HG02973 (cell line): Measurements from ENCODE around the gene SDS.

ENCODE experiments used
- ATAC-seq: cut with Tn5 transposase; IDR thresholded peaks from one replicate; pipeline ENCODE4 v1.9.1; 2021; ENCODE audit warnings: moderate library complexity; ENCODE audit not compliant: unreplicated experiment

SDS gene

GRCh38 chr12:113351089-113351488, 52.6 kb downstream of the SDS start:
- ATAC-seq: no peak

DNA sequence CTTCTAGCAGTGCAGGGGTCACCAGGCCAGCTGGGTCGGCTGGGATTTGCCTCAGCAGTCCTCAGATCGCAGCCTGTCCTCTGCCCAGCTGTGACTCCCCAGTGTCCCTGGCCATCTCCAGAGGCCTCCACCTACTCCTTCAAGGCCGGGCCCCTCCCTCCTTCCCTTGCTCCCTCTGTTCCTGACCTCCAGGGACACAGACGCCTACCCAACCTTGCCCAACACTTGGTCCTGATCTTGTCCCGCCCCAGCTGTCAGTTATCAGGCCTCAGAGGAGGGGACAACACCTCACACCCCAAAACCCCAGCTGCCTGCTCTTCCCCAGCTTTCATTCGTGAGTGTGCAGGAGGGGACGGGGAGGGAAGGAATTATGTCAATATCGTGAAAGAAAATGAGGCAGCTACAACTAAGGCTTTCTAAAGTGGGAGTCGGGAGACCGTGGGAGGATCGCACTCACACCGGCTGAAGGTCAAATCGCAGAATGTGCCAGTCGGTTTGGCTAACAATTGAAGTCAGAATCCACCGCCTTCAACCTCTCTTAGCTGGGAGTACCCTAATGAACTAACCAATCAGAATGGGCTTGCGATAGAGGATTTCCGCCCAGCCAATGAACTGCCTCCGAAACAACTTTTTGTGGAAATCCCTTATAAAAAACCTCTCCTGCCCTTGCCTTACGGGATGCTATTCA, 54.7 kb downstream of the SDS start:
- no peak for ATAC-seq

DNA sequence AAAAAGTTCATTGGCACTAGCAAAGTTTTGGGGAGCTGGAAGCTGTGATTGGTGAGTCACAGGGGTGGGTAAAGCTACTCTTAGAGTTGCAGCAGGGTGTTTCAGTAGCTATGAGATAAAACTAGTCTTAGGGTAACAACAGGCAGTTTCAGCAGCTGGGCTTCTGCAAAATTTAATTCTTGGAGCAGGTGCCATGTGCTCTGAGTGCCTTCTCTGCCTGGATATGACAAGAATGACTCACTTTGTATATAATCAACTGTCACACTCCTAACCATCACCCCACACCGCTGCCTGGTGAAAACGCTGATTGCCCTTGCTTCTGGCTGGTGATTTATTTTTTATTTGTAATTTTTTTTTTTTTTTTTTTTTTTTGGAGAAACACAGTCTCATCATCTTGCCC, 55.8 kb downstream of the SDS start:
- no peak for ATAC-seq

DNA sequence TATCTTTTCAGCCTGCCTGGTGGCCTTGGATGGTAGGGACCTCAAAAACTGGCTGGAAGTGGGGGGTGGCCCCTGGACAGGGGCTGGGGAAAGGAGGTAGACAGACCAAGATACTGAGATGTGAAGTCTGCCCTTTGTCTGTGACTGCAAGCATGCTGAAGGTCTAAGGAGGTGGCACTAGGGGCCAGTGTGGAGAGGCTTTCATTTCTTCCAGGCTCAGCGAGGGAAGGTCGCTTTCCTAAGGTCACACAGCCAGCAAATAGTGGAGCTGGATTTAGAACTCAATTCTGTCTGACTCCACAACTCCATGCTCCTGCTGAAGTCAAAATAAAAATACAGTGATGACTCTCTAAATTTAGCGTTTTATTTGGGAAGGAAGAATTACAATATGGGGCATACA, 56.6 kb downstream of the SDS start:
- no peak for ATAC-seq

DNA sequence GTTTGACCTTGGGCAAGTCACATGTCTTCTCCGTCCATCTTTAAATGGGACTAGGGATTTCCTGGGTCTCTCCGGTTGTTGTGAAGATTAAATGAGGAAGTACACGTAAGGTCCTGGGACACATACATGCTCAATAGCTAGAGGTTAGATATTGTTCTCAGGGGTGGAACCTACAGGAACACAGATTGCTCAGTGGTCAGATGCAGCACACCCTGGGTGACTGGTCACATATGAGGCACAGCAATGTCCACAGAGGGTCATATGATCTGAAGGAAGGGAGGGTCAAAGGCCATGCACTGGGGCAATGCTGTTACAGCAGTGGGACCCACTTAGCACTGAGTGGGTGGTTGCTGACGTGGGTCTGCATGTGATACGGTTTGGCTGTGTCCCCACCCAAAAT, 57.3 kb downstream of the SDS start:
- ATAC-seq: no peak

DNA sequence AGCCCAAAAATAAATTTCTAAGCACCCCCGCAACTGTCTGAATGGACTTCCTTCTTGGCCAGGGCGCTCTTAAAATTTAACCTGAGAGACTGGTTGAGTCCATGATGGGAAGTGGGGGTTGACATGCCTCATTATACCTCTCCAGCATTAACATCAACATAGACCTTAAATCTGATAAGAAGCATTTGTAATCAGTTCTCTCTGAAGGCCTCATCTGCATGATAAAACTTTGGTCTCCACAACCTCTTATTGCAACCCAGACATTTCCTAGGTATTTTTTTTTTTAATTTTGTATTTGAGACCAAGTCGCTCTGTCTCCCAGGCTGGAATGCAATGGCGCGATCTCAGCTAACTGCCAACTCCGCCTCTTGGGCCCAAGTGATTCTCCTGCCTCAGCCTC, 58.4 kb downstream of the SDS start:
- no peak for ATAC-seq
